Right hindlimb (tissue), 1 donor: ENCODE data around the gene CCL22.
"Not testable (repeated sequence)": the region's sequence is repeated elsewhere in the genome, so short reads cannot be mapped to it uniquely, and the experiment has no call there.

Experiments
- DNase-seq: peaks from one replicate; pipeline ENCODE4 v3.0.0-alpha.2; 2018

Gene CCL22

GRCh38 chr16:57348327-57348726 is 10.3 kb upstream of the CCL22 start:
- DNase-seq, result no peak

GRCh38 chr16:57349212-57350031 is 9.2 kb upstream of the CCL22 start:
- DNase-seq, result no peak

- DNase-seq, result no peak
Measured at GRCh38 chr16:57352636-57353047, 5.9 kb upstream of the CCL22 start.

GRCh38 chr16:57354311-57354710 is 4.3 kb upstream of the CCL22 start:
- DNase-seq, result no peak

- DNase-seq, result no peak
Measured at GRCh38 chr16:57355898-57356414, 2.6 kb upstream of the CCL22 start.

GRCh38 chr16:57356547-57356946 is 2.0 kb upstream of the CCL22 start:
- no peak for DNase-seq

- no peak for DNase-seq
Measured at GRCh38 chr16:57357330-57358085, 1.1 kb upstream of the CCL22 start.

- no peak for DNase-seq
Measured at GRCh38 chr16:57358086-57358420, 530 bp upstream of the CCL22 start.

GRCh38 chr16:57360321-57360935 is 1.8 kb downstream of the CCL22 start:
- no peak for DNase-seq

GRCh38 chr16:57361404-57361803 is 2.8 kb downstream of the CCL22 start:
- DNase-seq, result no peak

- DNase-seq, result no peak
Measured at GRCh38 chr16:57364143-57364542, 5.6 kb downstream of the CCL22 start.

GRCh38 chr16:57366544-57367040 is 8.0 kb downstream of the CCL22 start:
- DNase-seq, result no peak

GRCh38 chr16:57367116-57367752 is 8.7 kb downstream of the CCL22 start:
- DNase-seq, result no peak

- no peak for DNase-seq
Measured at GRCh38 chr16:57371494-57372371, 13.2 kb downstream of the CCL22 start.

GRCh38 chr16:57372372-57373116 is 14.0 kb downstream of the CCL22 start, which contains the start of gene CX3CL1:
Gene CX3CL1, plus strand, starts transcription at chr16:57372490. Its CDS starts 79 bp downstream, at chr16:57372569.
- DNase-seq, result peak; percentile 84

- no peak for DNase-seq
Measured at GRCh38 chr16:57373117-57373947, 14.7 kb downstream of the CCL22 start.

GRCh38 chr16:57374067-57374534 is 15.5 kb downstream of the CCL22 start:
- DNase-seq, result no peak

GRCh38 chr16:57374925-57375465 is 16.4 kb downstream of the CCL22 start:
- not testable (repeated sequence) for DNase-seq

GRCh38 chr16:57376313-57376818 is 17.8 kb downstream of the CCL22 start:
- no peak for DNase-seq
